HEK293 (cell line): ENCODE results near the gene MED29.

Source experiments
- GLI2 ChIP-seq: fragments of 450-650 bp; formaldehyde crosslinking; IDR thresholded peaks from 2 replicates; pipeline ENCODE4; 2017; ENCODE audit warnings: missing biosample characterization, missing genetic modification characterization, low read depth, borderline replicate concordance
- IKZF3 ChIP-seq: fragments of 450-650 bp; IDR thresholded peaks from 2 replicates; pipeline ENCODE4 v1.5.0; 2018; ENCODE audit warnings: missing biosample characterization, mild to moderate bottlenecking, missing genetic modification characterization, moderate library complexity
- KLF7 ChIP-seq: fragments of 450-650 bp; formaldehyde crosslinking; IDR thresholded peaks from 2 replicates; pipeline ENCODE4 v1.5.1; 2016; ENCODE audit warnings: missing biosample characterization, missing genetic modification characterization, borderline replicate concordance
- KLF8 ChIP-seq: fragments of 450-650 bp; formaldehyde crosslinking; IDR thresholded peaks from 2 replicates; pipeline ENCODE4 v1.5.1; 2016; ENCODE audit warnings: missing biosample characterization, missing genetic modification characterization
- MYNN ChIP-seq: fragments of 450-650 bp; formaldehyde crosslinking; IDR thresholded peaks from 2 replicates; pipeline ENCODE4 v1.5.1; 2016; ENCODE audit warnings: missing biosample characterization, missing genetic modification characterization, borderline replicate concordance
- PRDM4 ChIP-seq: fragments of 450-650 bp; formaldehyde crosslinking; IDR thresholded peaks from 2 replicates; pipeline ENCODE4 v1.5.1; 2017; ENCODE audit warnings: missing biosample characterization, missing genetic modification characterization
- ZBTB17 ChIP-seq: fragments of 450-650 bp; formaldehyde crosslinking; IDR thresholded peaks from 2 replicates; pipeline ENCODE4 v1.5.1; 2016; ENCODE audit warnings: missing biosample characterization, missing genetic modification characterization
- ZFP3 ChIP-seq: fragments of 450-650 bp; formaldehyde crosslinking; IDR thresholded peaks from 2 replicates; pipeline ENCODE4 v1.5.1; 2016; ENCODE audit warnings: low read depth, missing biosample characterization, missing genetic modification characterization
- ZFP69B ChIP-seq: fragments of 450-650 bp; formaldehyde crosslinking; IDR thresholded peaks from 2 replicates; pipeline ENCODE4 v1.5.1; 2016; ENCODE audit warnings: missing biosample characterization, missing genetic modification characterization
- ZNF112 ChIP-seq: fragments of 450-650 bp; formaldehyde crosslinking; IDR thresholded peaks from 2 replicates; pipeline ENCODE4 v1.5.0; 2017; ENCODE audit warnings: missing biosample characterization, missing genetic modification characterization
- ZNF174 ChIP-seq: fragments of 450-650 bp; formaldehyde crosslinking; IDR thresholded peaks from 2 replicates; pipeline ENCODE4 v1.5.0; 2017; ENCODE audit warnings: missing biosample characterization, mild to moderate bottlenecking, missing genetic modification characterization
- ZNF175 ChIP-seq: fragments of 450-650 bp; formaldehyde crosslinking; IDR thresholded peaks from 2 replicates; pipeline ENCODE4 v1.5.1; 2016; ENCODE audit warnings: missing biosample characterization, missing genetic modification characterization
- ZNF19 ChIP-seq: fragments of 450-650 bp; formaldehyde crosslinking; IDR thresholded peaks from 2 replicates; pipeline ENCODE4; 2016; ENCODE audit warnings: missing biosample characterization, missing genetic modification characterization, low read depth
- ZNF266 ChIP-seq: fragments of 450-650 bp; formaldehyde crosslinking; IDR thresholded peaks from 2 replicates; pipeline ENCODE4 v1.5.1; 2016; ENCODE audit warnings: missing biosample characterization, missing genetic modification characterization, low read depth
- ZNF280D ChIP-seq: fragments of 450-650 bp; formaldehyde crosslinking; IDR thresholded peaks from 2 replicates; pipeline ENCODE4 v1.5.1; 2016; ENCODE audit warnings: missing biosample characterization, missing genetic modification characterization
- ZNF302 ChIP-seq: fragments of 450-650 bp; formaldehyde crosslinking; IDR thresholded peaks from 2 replicates; pipeline ENCODE4 v1.5.1; 2016; ENCODE audit warnings: missing biosample characterization, missing genetic modification characterization, low read depth
- ZNF350 ChIP-seq: fragments of 450-650 bp; formaldehyde crosslinking; IDR thresholded peaks from 2 replicates; pipeline ENCODE4 v1.5.0; 2017; ENCODE audit warnings: missing biosample characterization, mild to moderate bottlenecking, missing genetic modification characterization
- ZNF366 ChIP-seq: fragments of 450-650 bp; formaldehyde crosslinking; conservative IDR thresholded peaks from 2 replicates; pipeline ENCODE4 v1.5.1; 2016; ENCODE audit warnings: missing biosample characterization, missing genetic modification characterization
- ZNF423 ChIP-seq: fragments of 450-650 bp; formaldehyde crosslinking; IDR thresholded peaks from 2 replicates; pipeline ENCODE4 v1.5.1; 2016; ENCODE audit warnings: missing biosample characterization, missing genetic modification characterization
- ZNF521 ChIP-seq: fragments of 450-650 bp; formaldehyde crosslinking; IDR thresholded peaks from 2 replicates; pipeline ENCODE4 v1.5.1; 2017; ENCODE audit warnings: missing biosample characterization, mild to moderate bottlenecking, missing genetic modification characterization
- ZNF560 ChIP-seq: fragments of 450-650 bp; formaldehyde crosslinking; IDR thresholded peaks from 2 replicates; pipeline ENCODE4 v1.5.1; 2017; ENCODE audit warnings: missing biosample characterization, missing genetic modification characterization, borderline replicate concordance
- ZNF571 ChIP-seq: fragments of 450-650 bp; formaldehyde crosslinking; IDR thresholded peaks from 2 replicates; pipeline ENCODE4 v1.5.0; 2017; ENCODE audit warnings: missing biosample characterization, missing genetic modification characterization
- ZNF621 ChIP-seq: fragments of 450-650 bp; formaldehyde crosslinking; IDR thresholded peaks from 2 replicates; pipeline ENCODE4 v1.5.1; 2017; ENCODE audit warnings: missing biosample characterization, missing genetic modification characterization
- ZNF658 ChIP-seq: fragments of 450-650 bp; formaldehyde crosslinking; IDR thresholded peaks from 2 replicates; pipeline ENCODE4; 2016; ENCODE audit warnings: missing biosample characterization, missing genetic modification characterization
- ZNF747 ChIP-seq: fragments of 450-650 bp; formaldehyde crosslinking; IDR thresholded peaks from 2 replicates; pipeline ENCODE4 v1.5.1; 2016; ENCODE audit warnings: missing biosample characterization, missing genetic modification characterization
- ZNF776 ChIP-seq: fragments of 450-650 bp; formaldehyde crosslinking; IDR thresholded peaks from 2 replicates; pipeline ENCODE4 v1.5.0; 2017; ENCODE audit warnings: missing biosample characterization, missing genetic modification characterization, borderline replicate concordance
- ZNF837 ChIP-seq: fragments of 450-650 bp; formaldehyde crosslinking; IDR thresholded peaks from 2 replicates; pipeline ENCODE4 v1.5.1; 2016; ENCODE audit warnings: missing biosample characterization, missing genetic modification characterization
- ZSCAN30 ChIP-seq: fragments of 450-650 bp; IDR thresholded peaks from 2 replicates; pipeline ENCODE4 v1.5.1; 2018; ENCODE audit warnings: missing biosample characterization, mild to moderate bottlenecking, missing genetic modification characterization, moderate library complexity
- TF ChIP-seq, protein P1 (sequence below): fragments of 450-650 bp; formaldehyde crosslinking; IDR thresholded peaks from 2 replicates; pipeline ENCODE4 v1.5.1; 2016; ENCODE audit warnings: missing biosample characterization, missing genetic modification characterization
- TF ChIP-seq, protein P2 (sequence below): sonication (generic); formaldehyde crosslinking; IDR thresholded peaks from 2 replicates; pipeline ENCODE4 v1.8.1; 2022; ENCODE audit warnings: mild to moderate bottlenecking, moderate library complexity, missing genetic modification reagents
- TF ChIP-seq, protein P3 (sequence below): fragments of 450-650 bp; formaldehyde crosslinking; IDR thresholded peaks from 2 replicates; pipeline ENCODE4 v1.5.1; 2016; ENCODE audit warnings: missing biosample characterization, missing genetic modification characterization

Gene MED29

DNA sequence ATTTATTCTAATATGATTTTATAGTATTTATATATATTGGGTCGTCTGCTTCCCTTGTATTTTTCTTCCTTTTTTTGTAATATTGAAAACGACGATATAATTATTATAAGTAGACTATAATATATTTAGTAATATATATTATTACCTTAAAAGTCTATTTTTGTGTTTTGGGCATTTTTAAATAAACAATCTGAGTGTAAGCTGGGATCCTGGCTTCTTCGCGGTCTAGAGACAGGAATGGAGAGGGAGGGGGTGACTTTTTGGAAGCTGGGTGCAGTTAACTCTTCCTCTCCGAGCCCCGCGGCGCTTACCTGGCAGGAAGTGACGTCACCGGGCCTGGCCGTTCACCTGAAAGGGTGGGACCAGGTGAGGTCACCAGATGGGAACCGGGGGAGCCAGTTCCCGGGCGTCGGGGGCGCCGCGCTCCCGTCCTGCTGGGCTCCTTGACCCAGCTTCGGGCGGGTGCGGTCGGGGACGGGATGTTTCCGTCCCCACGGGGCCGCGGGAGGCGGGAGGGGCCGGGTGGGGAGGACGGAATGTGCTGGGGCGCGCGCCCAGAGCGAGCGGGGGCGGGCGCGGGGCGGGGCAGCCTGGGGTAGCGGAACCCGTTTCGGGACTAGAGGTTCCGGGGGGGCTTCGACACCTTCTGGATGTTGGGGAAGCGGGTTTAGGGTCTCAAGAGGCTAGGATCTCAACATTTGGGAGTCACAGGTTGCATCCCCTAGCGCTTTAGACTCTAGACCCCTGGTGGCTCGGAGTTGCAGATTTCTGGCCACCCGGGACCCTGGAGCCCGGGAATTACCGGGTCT, 18.2 kb downstream of the MED29 start (continued):
- TF ChIP-seq ZNF366 (tag by site-specific recombination) (peak; percentile 62; the same call in 1 of the 2 replicates), ZNF350 (no peak), ZNF776 (tag by site-specific recombination) (no peak), KLF7 (peak; percentile 88), ZNF112 (tag by site-specific recombination) (no peak), ZFP69B (tag by site-specific recombination) (peak; percentile 73), KLF8 (tag by site-specific recombination) (peak; percentile 97), ZNF280D (tag by site-specific recombination) (peak; percentile 70), ZNF621 (tag by site-specific recombination) (no peak), ZNF521 (tag by site-specific recombination) (no peak), ZFP3 (tag by site-specific recombination) (no peak), ZNF19 (no peak), ZSCAN30 (tag by site-specific recombination) (peak; percentile 91), ZNF423 (peak; percentile 23), ZNF302 (no peak), ZNF658 (tag by site-specific recombination) (no peak), ZNF560 (tag by site-specific recombination) (no peak), MYNN (tag by site-specific recombination) (no peak), ZNF175 (tag by site-specific recombination) (no peak), ZNF747 (tag by site-specific recombination) (no peak), IKZF3 (peak; percentile 62; the same call in 1 of the 2 replicates), ZNF837 (tag by site-specific recombination) (no peak), ZNF266 (tag by site-specific recombination) (no peak), ZNF174 (tag by site-specific recombination) (no peak), ZNF571 (no peak), ZBTB17 (tag by site-specific recombination) (no peak), PRDM4 (peak; percentile 69; the same call in 1 of the 2 replicates), GLI2 (tag by site-specific recombination) (no peak)
- TF ChIP-seq, protein P1, sequence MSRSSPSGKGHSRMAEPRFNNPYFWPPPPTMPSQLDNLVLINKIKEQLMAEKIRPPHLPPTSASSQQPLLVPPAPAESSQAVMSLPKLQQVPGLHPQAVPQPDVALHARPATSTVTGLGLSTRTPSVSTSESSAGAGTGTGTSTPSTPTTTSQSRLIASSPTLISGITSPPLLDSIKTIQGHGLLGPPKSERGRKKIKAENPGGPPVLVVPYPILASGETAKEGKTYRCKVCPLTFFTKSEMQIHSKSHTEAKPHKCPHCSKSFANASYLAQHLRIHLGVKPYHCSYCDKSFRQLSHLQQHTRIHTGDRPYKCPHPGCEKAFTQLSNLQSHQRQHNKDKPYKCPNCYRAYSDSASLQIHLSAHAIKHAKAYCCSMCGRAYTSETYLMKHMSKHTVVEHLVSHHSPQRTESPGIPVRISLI (tag by site-specific recombination) = no peak
- TF ChIP-seq, protein P2, sequence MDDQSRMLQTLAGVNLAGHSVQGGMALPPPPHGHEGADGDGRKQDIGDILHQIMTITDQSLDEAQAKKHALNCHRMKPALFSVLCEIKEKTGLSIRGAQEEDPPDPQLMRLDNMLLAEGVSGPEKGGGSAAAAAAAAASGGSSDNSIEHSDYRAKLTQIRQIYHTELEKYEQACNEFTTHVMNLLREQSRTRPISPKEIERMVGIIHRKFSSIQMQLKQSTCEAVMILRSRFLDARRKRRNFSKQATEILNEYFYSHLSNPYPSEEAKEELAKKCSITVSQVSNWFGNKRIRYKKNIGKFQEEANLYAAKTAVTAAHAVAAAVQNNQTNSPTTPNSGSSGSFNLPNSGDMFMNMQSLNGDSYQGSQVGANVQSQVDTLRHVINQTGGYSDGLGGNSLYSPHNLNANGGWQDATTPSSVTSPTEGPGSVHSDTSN = no peak
- TF ChIP-seq, protein P3, sequence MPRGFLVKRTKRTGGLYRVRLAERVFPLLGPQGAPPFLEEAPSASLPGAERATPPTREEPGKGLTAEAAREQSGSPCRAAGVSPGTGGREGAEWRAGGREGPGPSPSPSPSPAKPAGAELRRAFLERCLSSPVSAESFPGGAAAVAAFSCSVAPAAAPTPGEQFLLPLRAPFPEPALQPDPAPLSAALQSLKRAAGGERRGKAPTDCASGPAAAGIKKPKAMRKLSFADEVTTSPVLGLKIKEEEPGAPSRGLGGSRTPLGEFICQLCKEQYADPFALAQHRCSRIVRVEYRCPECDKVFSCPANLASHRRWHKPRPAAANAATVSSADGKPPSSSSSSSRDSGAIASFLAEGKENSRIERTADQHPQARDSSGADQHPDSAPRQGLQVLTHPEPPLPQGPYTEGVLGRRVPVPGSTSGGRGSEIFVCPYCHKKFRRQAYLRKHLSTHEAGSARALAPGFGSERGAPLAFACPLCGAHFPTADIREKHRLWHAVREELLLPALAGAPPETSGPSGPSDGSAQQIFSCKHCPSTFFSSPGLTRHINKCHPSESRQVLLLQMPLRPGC = peak; percentile 63; the same call in 1 of the 2 replicates
